ENCODE data around the gene HYAL2. TPM values are rescaled to one million over a fixed set of nuclear protein-coding genes. Genes with fewer than 3 reads are reported as not detected.
A peak's percentile ranks its signal among the peaks of the same experiment; 100 is the strongest.

HYAL2 gene
- total and polyA plus RNA-seq, 2 donors from 2014 or later = 93.2 to 142 TPM

DNA sequence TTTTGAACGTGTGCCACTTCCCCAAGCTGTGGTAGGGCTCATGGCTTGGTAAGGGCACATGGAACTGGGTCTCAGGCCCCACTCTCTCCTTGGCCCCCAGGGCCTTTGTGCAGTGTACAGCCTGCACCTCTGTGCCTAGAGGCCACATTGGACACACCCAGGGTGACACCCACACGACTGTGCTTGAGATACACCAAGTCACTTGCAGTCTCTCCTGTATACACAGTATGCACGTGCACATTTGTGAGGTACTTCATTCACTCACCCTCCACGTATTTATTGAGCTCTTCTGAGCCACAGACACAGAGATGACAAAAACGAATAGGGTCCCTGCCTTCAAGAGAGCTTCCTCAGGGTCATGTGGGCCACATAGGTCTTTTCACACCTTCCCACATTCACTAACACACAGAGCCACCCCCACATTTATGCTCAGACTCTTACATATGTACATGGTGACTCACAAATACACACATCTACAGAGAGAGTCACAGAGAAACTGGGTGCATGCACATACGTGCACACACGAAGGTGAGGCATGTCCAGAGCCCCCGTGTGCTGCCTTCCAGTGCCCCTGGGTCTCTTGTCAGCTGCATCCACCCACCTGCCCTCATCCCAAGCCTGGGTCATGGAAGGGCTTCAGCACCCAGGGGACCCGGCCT lies 46.6 kb upstream of the HYAL2 start:
- Histone ChIP-seq H3K27ac (ENCODE audit: low read depth in 2 of 2, low read length in 2 of 2) (no peak overlapping the region), H3K9me3 (ENCODE audit: control insufficient read depth in 2 of 3, insufficient read depth in 1 of 3, low read length in 3 of 3) (no peaks in the 10 kb centered on the region), H3K4me3 (ENCODE audit: low read length in 3 of 3) (no peak overlapping the region), H3K27me3 (ENCODE audit: control insufficient read depth, insufficient read depth, low read length) (no peaks in the 10 kb centered on the region), H3K4me1 (ENCODE audit: control insufficient read depth in 2 of 3, insufficient read depth in 2 of 3, low read depth in 1 of 3, low read length in 3 of 3) (peaks cover 0 to 17% (median 0%) of the 10 kb centered on the region in 3 donors), H3K36me3 (ENCODE audit: control insufficient read depth in 2 of 3, insufficient read depth in 3 of 3, low read length in 3 of 3) (no peaks in the 10 kb centered on the region), H3K9ac (ENCODE audit: low read length in 3 of 3) (no peak overlapping the region)
- intact Hi-C loops (cut with DNase I) = no loop called here
- DNase-seq (no peak), FAIRE-seq (no peak)
- TF ChIP-seq, protein P1, sequence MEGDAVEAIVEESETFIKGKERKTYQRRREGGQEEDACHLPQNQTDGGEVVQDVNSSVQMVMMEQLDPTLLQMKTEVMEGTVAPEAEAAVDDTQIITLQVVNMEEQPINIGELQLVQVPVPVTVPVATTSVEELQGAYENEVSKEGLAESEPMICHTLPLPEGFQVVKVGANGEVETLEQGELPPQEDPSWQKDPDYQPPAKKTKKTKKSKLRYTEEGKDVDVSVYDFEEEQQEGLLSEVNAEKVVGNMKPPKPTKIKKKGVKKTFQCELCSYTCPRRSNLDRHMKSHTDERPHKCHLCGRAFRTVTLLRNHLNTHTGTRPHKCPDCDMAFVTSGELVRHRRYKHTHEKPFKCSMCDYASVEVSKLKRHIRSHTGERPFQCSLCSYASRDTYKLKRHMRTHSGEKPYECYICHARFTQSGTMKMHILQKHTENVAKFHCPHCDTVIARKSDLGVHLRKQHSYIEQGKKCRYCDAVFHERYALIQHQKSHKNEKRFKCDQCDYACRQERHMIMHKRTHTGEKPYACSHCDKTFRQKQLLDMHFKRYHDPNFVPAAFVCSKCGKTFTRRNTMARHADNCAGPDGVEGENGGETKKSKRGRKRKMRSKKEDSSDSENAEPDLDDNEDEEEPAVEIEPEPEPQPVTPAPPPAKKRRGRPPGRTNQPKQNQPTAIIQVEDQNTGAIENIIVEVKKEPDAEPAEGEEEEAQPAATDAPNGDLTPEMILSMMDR (IDR thresholded peaks at IDR 0.05; ENCODE audit: borderline replicate concordance, extremely low read depth, insufficient read depth) = no peak

DNA sequence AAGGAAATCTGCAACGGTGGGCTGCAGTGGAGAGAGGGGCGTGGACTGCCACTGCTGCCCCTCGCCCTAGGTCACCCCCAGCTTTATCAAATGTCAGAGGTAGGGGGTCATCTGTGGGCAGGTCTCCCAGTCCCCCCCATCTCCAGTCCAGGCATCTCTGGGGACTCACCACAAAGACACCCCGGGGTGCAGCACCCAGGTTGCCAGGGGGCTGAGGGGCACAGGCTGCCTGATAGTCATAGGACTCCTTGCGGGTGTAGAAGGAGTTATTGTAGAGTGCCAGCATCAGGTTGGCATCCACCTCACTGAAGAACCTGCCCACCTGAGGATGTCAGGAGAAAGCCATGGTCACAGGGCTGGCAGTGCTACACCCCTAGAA lies 43.3 kb upstream of the HYAL2 start:
- Histone ChIP-seq H3K27me3 (ENCODE audit: control insufficient read depth, insufficient read depth, low read length) (no peaks in the 10 kb centered on the region), H3K9me3 (ENCODE audit: control insufficient read depth in 2 of 3, insufficient read depth in 1 of 3, low read length in 3 of 3) (no peaks in the 10 kb centered on the region), H3K36me3 (ENCODE audit: control insufficient read depth in 2 of 3, insufficient read depth in 3 of 3, low read length in 3 of 3) (no peaks in the 10 kb centered on the region), H3K9ac (ENCODE audit: low read length in 3 of 3) (peak overlapping the region in 2 of 3 donors; percentile 59 to 69), H3K4me3 (ENCODE audit: low read length in 3 of 3) (peak overlapping the region in 2 of 3 donors; percentile 70 to 72), H3K27ac (ENCODE audit: low read depth in 2 of 2, low read length in 2 of 2) (no peak overlapping the region), H3K4me1 (ENCODE audit: control insufficient read depth in 2 of 3, insufficient read depth in 2 of 3, low read depth in 1 of 3, low read length in 3 of 3) (peaks cover 0 to 17% (median 0%) of the 10 kb centered on the region in 3 donors)
- DNase-seq (no peak), FAIRE-seq (no peak)
- intact Hi-C loops (cut with DNase I) = no loop called here
- TF ChIP-seq, protein P1 (IDR thresholded peaks at IDR 0.05; ENCODE audit: borderline replicate concordance, extremely low read depth, insufficient read depth) = no peak

DNA sequence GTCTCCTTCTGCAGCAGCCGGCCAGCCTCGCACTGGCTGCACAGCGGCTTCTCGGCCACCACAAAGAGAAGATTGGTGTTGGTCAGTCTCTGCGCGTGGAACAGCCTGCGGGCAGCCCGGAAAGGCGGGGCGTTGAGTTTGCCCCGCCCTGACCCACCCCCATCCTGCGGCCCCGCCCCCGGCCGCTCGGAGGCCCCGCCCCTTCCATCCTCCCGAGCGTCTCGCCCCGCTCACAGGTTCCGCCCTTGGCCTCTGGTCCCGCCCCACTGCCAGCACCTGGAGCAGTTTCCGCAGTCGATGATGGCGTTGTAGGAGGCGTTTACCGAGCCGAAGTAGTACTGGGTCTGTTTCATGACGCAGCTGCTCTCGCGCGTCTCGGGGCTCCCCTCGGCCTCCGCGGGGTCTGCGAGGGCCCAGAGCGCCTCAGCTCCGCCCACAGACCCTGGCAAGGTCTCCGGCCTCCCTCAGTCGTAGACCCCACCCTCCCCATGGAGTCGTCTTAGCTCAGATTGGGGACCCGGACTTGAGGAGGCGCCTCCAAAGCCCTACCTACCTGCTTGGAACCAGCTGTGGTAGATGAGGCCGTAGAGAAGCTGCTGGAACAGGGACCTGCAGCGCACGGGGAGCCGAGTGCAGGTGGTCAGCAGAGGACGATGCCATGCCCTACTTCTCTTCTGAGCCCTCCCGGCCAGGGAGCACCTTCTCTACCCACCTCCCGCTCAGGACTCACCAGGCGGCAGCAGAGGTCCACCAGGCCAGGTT lies 42.7 kb upstream of the HYAL2 start:
- H3K27ac ChIP-seq (ENCODE audit: low read depth in 2 of 2, low read length in 2 of 2) = peak overlapping the region in 1 of 2 donors; percentile 32
- H3K36me3 ChIP-seq (ENCODE audit: control insufficient read depth in 2 of 3, insufficient read depth in 3 of 3, low read length in 3 of 3) = no peaks in the 10 kb centered on the region
- no peaks in the 10 kb centered on the region for H3K9me3 ChIP-seq (ENCODE audit: control insufficient read depth in 2 of 3, insufficient read depth in 1 of 3, low read length in 3 of 3)
- H3K9ac ChIP-seq (ENCODE audit: low read length in 3 of 3) = peak overlapping the region; percentile 22 to 69 (median 59)
- peaks cover 0 to 17% (median 0%) of the 10 kb centered on the region in 3 donors for H3K4me1 ChIP-seq (ENCODE audit: control insufficient read depth in 2 of 3, insufficient read depth in 2 of 3, low read depth in 1 of 3, low read length in 3 of 3)
- intact Hi-C loops (cut with DNase I) = no loop called here
- no peaks in the 10 kb centered on the region for H3K27me3 ChIP-seq (ENCODE audit: control insufficient read depth, insufficient read depth, low read length)
- TF ChIP-seq, protein P1 (IDR thresholded peaks at IDR 0.05; ENCODE audit: borderline replicate concordance, extremely low read depth, insufficient read depth) = no peak
- DNase-seq (peak; percentile 91 to 96 (median 92)), FAIRE-seq (no peak)
- H3K4me3 ChIP-seq (ENCODE audit: low read length in 3 of 3) = peak overlapping the region; percentile 51 to 72 (median 70)
